NCI-H748 (cell line): ENCODE results near the gene SLC17A2.
"Not testable (repeated sequence)": the region's sequence is repeated elsewhere in the genome, so short reads cannot be mapped to it uniquely, and the experiment has no call there.

Experiments used
- DNase-seq: peaks from one replicate; lab custom pipeline; 2025; ENCODE audit not compliant: unreplicated experiment; lab: John Stamatoyannopoulos, UW

The SLC17A2 gene

GRCh38 chr6:25951296-25952032 is 21.0 kb upstream of the SLC17A2 start:
- DNase-seq = no peak

GRCh38 chr6:25950297-25950696 is 19.8 kb upstream of the SLC17A2 start:
- DNase-seq = no peak

DNA sequence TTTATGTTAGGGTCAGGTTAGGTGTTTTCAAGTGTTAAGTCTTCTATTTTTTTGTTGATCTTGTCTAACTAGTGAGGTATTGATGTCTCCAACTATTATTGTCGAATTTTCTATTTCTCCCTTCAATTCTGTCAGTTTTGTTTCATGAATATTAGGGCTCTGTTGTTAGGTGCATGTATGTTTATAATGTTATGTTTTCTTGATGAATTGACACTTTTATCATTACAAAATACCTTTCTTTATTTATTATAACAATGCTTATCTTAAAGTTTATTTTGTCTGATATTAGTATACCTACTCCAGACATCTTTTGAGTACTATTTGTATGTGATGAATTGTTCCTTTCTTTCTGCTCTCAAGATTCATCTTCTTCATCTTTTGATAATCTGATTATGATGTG is 19.2 kb upstream of the SLC17A2 start:
- DNase-seq = no peak

- not testable (repeated sequence) for DNase-seq
Observed at GRCh38 chr6:25947492-25947891, 17.0 kb upstream of the SLC17A2 start.

DNA sequence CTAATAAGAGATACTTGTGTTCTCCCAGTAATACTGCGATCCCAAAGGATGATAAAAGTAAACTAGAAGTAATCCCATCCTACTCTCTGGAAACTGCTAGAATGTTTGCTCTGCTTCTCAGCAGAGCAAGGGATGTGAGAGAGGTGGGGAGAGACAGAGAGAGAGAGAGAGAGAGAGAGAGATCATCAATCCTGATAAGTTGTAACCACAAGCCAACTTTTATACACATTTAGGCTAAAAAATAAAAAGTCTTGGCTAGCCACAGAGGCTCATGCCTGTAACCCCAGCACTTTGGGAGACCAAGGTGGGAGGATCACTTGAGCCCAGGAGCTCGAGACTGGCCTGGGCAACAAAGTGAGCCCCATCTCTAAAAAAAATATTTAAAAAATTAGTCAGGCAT is 16.1 kb upstream of the SLC17A2 start:
- DNase-seq = no peak

DNA sequence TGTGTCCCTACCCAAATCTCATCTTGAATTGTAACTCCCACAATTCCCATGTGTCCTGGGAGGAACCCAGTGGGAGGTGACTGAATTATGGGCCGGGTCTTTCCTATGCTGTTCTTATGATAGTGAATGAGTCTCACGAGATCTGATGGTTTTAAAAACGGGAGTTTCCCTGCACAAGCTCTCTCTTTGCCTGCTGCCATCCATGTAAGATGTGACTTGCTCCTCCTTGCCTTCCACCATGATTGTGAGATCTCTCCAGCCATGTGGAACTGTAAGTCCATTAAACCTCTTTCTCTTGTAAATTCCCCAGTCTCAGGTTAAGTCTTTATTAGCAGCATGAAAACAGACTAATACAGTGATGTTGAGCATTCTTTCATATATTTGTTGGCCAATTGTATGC is 15.2 kb upstream of the SLC17A2 start:
- not testable (repeated sequence) for DNase-seq

DNA sequence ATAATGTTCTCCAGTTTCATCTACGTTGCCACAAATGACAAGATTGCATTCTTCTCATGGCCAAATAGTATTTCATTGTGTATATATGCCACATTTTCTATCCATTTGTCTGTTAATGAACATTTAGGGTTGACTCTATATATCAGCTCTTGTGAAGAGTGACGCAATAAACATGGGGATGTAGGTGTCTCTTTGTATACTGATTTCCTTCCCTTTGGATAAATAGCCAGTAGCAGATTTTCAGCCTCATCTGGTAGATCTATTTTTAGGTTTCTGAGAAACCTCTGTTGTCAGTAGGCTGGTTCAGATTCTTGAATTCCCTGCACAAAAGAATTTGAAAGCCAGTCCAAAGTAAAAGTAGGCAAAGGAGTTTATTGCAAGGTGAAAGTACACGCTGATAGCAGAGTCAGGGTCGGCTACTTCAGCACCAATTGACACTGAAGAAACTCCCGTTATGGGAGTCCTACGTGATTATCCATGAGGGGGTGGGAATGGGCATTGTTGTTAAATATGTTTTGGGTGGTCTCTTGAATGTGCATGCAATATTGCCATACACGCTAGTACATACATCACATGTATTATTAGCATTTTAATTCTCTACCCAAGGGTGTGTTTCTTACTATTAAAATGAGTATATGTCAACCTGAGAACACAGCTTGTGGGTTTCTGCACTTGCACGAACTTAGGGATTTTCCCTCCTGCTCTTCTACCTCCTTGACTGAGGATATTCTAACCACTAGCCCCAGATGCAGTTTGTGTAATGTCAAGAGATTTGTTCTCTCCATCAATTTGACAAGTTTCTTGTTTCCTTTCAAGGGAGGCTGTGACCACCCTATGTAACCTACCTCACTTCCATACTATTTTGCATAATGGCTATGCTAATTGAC is 14.4 kb upstream of the SLC17A2 start:
- no peak for DNase-seq

DNA sequence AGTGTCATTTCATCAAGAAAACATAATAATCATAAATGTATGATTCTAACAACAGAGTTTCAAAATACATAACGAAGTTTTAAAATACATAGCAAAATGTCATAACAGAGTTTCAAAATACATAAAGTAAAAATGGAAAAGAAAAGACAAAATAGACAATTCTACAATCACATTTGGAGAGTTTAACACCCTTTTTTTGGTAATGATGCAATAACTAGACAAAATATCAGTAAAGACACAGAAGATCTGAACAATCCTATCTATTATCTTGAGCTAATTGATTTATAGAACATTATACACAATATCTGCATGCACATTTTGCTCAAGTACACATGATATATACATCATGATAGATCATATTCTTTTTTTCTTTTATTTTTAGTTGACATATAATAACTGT is 13.4 kb upstream of the SLC17A2 start:
- no peak for DNase-seq

- DNase-seq = peak; percentile 64
Observed at GRCh38 chr6:25942561-25943147, 12.2 kb upstream of the SLC17A2 start.

- no peak for DNase-seq
Observed at GRCh38 chr6:25939593-25939992, 9.1 kb upstream of the SLC17A2 start.

DNA sequence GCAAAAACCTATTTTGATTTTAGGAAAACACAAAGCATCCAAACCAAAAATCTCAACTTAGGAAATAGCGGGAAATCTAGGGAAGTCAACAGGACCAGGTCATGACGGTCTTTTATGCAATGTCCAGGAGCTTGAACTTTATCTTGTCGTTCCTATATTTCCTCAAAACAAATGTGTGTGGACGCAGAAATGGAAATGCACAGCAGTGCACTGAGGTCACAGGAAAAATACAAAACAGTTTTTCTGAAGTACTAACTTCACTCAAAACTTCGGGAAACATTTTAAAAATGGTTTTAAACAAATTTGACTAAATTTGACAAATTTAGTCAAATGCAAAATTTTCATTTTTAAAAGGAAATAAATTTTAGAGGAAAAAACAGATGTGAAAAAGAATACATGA is 5.5 kb upstream of the SLC17A2 start:
- no peak for DNase-seq

DNA sequence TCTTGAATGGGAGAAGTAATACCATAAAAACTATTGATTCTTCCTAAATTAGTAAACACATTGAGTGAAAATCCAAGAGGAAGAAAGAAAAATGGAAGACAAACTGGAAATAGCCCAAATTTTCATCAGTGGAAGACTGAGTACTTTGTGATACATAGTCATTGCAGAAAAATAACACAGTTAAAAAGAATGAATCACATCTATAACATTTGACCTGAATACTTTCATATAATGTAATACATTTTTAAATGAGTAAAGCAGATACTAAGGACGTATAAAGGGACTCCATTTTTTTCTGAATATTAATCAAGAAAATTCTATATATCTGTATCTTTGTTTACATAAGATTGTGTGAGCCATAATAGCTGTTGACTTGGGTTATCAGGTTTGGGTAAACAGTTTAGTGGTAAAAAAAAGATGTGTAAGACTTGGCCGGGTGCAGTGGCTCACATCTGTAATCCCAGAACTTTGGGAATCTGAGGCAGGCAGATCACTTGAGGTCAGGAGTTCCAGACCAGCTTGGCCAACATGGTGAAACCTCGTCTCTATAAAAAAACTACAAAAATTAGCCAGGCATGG is 4.3 kb upstream of the SLC17A2 start:
- no peak for DNase-seq

GRCh38 chr6:25934156-25934555 is 3.7 kb upstream of the SLC17A2 start:
- no peak for DNase-seq

GRCh38 chr6:25931411-25931709 is 869 bp upstream of the SLC17A2 start:
- no peak for DNase-seq

DNA sequence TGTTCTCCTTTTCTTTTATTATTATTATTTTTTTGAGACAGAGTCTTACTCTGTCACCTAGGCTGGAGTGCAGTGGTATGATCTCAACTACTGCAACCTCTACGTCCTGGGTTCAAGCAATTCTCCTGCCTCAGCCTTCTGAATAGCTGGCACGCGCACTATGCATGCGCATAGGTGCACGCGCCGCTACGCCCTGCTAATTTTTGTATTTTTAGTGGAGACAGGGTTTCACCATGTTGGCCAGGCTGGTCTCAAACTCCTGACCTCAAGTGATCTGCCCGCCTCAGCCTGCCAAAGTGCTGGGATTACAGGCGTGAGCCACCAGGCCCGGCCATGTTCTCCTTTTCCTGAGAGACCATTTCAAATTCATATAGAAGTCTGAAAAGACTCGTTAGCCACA is 706 bp downstream of the SLC17A2 start:
- DNase-seq = not testable (repeated sequence)

GRCh38 chr6:25928562-25929324 is 1.7 kb downstream of the SLC17A2 start:
- no peak for DNase-seq

GRCh38 chr6:25927756-25928216 is 2.7 kb downstream of the SLC17A2 start:
- DNase-seq = no peak

DNA sequence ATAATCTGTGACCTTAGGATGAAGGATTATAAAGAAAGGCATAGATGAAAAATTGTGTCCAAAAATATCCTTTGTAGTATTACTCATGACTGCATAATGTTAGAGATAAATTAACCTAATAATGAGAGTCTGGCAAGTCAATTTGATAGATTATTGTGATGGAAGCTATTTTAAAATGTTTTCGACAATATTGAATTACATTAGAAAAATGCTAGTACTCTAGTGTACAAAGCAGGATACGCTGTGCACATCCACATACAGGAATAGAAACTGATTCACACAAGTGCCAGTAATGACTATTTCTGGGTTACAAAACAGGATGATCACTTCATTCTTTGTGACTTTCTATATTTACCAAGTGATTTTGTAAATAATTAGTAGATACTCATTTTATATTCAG is 3.3 kb downstream of the SLC17A2 start:
- no peak for DNase-seq

GRCh38 chr6:25925876-25926275 is 4.6 kb downstream of the SLC17A2 start:
- no peak for DNase-seq

GRCh38 chr6:25922301-25922700 is 8.2 kb downstream of the SLC17A2 start:
- no peak for DNase-seq
